HepG2 (cell line): ENCODE results near the gene MYH9. TPM values are rescaled to one million over a fixed set of nuclear protein-coding genes. Genes with fewer than 3 reads are reported as not detected.

Source experiments
- AKNA ChIP-seq: sonication (generic); formaldehyde crosslinking; IDR thresholded peaks from 2 replicates; pipeline ENCODE4 v1.4.0; 2020; ENCODE audit warnings: missing genetic modification reagents, borderline replicate concordance
- ARNT ChIP-seq: fragments of 450-650 bp; IDR thresholded peaks from 2 replicates; pipeline ENCODE4 v1.6.1; 2017
- ATF6 ChIP-seq: sonication (generic); formaldehyde crosslinking; conservative IDR thresholded peaks from 2 replicates; pipeline ENCODE4 v1.4.0; 2020; ENCODE audit warnings: missing genetic modification reagents
- CREM ChIP-seq, 2 experiments: sonication (generic) in 1 of 2; formaldehyde crosslinking in 1 of 2; IDR thresholded peaks; 2 replicates each; pipeline versions ENCODE4 v1.4.0 to v1.6.1; 2016 to 2020; ENCODE audit warnings: antibody characterized with exemption in 1 of 2, mild to moderate bottlenecking in 1 of 2, missing genetic modification reagents in 1 of 2
- FUBP1 ChIP-seq: sonication (generic); formaldehyde crosslinking; IDR thresholded peaks from 2 replicates; pipeline ENCODE4 v1.5.1; 2020; ENCODE audit warnings: missing genetic modification reagents, mild to moderate bottlenecking, borderline replicate concordance
- RAD51 ChIP-seq: fragments of 450-650 bp; IDR thresholded peaks from 2 replicates; pipeline ENCODE4 v1.6.1; 2016; ENCODE audit warnings: borderline replicate concordance
- SMAD1 ChIP-seq: sonication (generic); formaldehyde crosslinking; IDR thresholded peaks from 2 replicates; pipeline ENCODE4 v1.4.0; 2020; ENCODE audit warnings: missing genetic modification reagents, low read depth, mild to moderate bottlenecking, borderline replicate concordance
- SPEN ChIP-seq: sonication (generic); formaldehyde crosslinking; IDR thresholded peaks from 2 replicates; pipeline ENCODE4 v1.5.1; 2020; ENCODE audit warnings: low read depth, mild to moderate bottlenecking, missing genetic modification reagents
- ZNF275 ChIP-seq: sonication (generic); formaldehyde crosslinking; IDR thresholded peaks from 2 replicates; pipeline ENCODE4 v1.8.0; 2022; ENCODE audit warnings: missing genetic modification reagents, mild to moderate bottlenecking, inconsistent platforms, borderline replicate concordance
- ZNF281 ChIP-seq: sonication (generic); formaldehyde crosslinking; IDR thresholded peaks from 2 replicates; pipeline ENCODE4 v1.4.0; 2020; ENCODE audit warnings: missing genetic modification reagents, borderline replicate concordance
- ZNF589 ChIP-seq: sonication (generic); formaldehyde crosslinking; conservative IDR thresholded peaks from 2 replicates; pipeline ENCODE4 v1.8.0; 2022; ENCODE audit warnings: mild to moderate bottlenecking, moderate library complexity, missing genetic modification reagents
- polyA plus RNA-seq, 8 experiments: library from polyadenylated mRNA; depleted of rRNA in 3 of 8; stranded (reverse) in 7 of 8; unstranded in 1 of 8; fragments of >200 nt; fragmentation: Illumina TruSeq in 4 of 8; extraction: Trizol in 4 of 8; gene quantifications; 2 replicates each; pipeline versions ENCODE4 v1.2.1 to v1.2.3, GENCODE V29; 2011 to 2016; ENCODE audit warnings: low read depth in 4 of 8, missing spikeins in 1 of 8, mixed read lengths in 1 of 8; ENCODE audit not compliant: insufficient read depth in 1 of 8
- total RNA-seq, 5 experiments: library from RNA; depleted of rRNA; stranded (reverse); fragments of >200 nt; fragmentation: Illumina TruSeq; extraction: Trizol; gene quantifications; 2 replicates each; pipeline ENCODE4 v1.2.3, GENCODE V29; 2016; ENCODE audit warnings: low read depth in 1 of 5
- TF ChIP-seq, protein P1 (sequence below): sonication (generic); formaldehyde crosslinking; IDR thresholded peaks from 2 replicates; pipeline ENCODE4 v1.5.0; 2020; ENCODE audit warnings: missing genetic modification reagents
- TF ChIP-seq, protein P2 (sequence below): IDR thresholded peaks from 2 replicates; pipeline ENCODE4 v1.6.1; 2016; ENCODE audit warnings: missing compliant biosample characterization, missing genetic modification reagents, borderline replicate concordance

MYH9 gene
- total and polyA plus RNA-seq, 2 of the 13 experiments (the other 11 are each of a cell fraction or from before 2014, with no cell fraction given), result 50.7 to 98.5 TPM

DNA sequence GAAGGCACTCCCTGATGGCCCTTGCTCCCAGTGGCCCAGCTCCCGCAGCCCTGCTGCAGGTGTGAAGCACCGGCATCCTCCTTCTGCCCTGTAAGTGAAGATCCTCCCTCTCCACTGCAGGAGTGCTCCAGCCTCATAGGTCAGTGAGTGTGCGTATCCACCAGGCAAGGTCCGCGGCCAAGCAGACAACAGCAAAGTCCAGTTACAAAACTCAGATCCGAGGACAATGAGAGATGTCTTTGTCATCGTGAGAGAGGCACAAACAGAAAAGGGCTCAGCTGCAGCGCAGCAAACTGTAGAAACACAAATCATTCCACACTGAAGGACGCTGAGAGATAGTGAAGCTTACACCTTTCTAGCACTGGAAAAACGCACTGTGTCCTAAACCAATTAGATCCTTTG lies 46.1 kb downstream of the MYH9 start (continued):
- no peak for TF ChIP-seq SMAD1 (CRISPR knock-in tag)
- no peak for TF ChIP-seq ATF6
- no peak for TF ChIP-seq ZNF275 (CRISPR knock-in tag)
- no peak for TF ChIP-seq ZNF281 (CRISPR knock-in tag)
- no peak for TF ChIP-seq ZNF589 (CRISPR knock-in tag)
- no peak for TF ChIP-seq FUBP1
- TF ChIP-seq AKNA, result no peak
- no peak for TF ChIP-seq RAD51
- TF ChIP-seq SPEN (CRISPR knock-in tag), result no peak
- TF ChIP-seq, protein P1, sequence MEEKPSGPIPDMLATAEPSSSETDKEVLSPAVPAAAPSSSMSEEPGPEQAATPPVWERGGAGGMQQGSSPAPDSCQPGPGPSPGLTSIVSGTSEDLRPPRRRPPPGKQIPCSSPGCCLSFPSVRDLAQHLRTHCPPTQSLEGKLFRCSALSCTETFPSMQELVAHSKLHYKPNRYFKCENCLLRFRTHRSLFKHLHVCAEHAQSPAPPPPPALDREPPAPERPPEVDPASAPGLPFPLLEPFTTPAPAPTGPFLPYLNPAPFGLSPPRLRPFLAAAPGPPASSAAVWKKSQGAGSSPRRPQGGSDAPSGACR (CRISPR knock-in tag), result no peak
- TF ChIP-seq ARNT, result no peak
- TF ChIP-seq, protein P2, sequence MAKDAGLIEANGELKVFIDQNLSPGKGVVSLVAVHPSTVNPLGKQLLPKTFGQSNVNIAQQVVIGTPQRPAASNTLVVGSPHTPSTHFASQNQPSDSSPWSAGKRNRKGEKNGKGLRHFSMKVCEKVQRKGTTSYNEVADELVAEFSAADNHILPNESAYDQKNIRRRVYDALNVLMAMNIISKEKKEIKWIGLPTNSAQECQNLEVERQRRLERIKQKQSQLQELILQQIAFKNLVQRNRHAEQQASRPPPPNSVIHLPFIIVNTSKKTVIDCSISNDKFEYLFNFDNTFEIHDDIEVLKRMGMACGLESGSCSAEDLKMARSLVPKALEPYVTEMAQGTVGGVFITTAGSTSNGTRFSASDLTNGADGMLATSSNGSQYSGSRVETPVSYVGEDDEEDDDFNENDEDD (CRISPR knock-in tag), result 0 out of 2 replicates have a peak, but pooled peaks have one; percentile 13
- peak; percentile 26; the same call in 1 of the 2 replicates for TF ChIP-seq CREM (IDR thresholded peaks at IDR 0.05)
- no peak for TF ChIP-seq CREM (CRISPR knock-in tag; IDR thresholded peaks at IDR 0.05)
